Frontal cortex (tissue), 4 donors: ENCODE data around the gene CUTA. TPM values are rescaled to one million over a fixed set of nuclear protein-coding genes. Genes with fewer than 3 reads are reported as not detected.
A peak's percentile ranks its signal among the peaks of the same experiment; 100 is the strongest.

Experiments
- DNase-seq, 2 donors: peaks; one replicate each; pipeline ENCODE4 v3.0.0; 2012; ENCODE audit warnings: low spot score in 2 of 2
- FAIRE-seq: peaks from 2 replicates; lab custom pipeline; 2012; peaks lifted over from hg19 to GRCh38; lab: Jason Lieb, UNC
- total RNA-seq: library from RNA; depleted of rRNA; stranded (reverse); fragments of >200 nt; gene quantifications from one replicate; pipeline ENCODE4 v1.2.3, GENCODE V29; 2014
- donor health status: control.
- donor health status: control.
- donor health status: control.

Gene CUTA
- total RNA-seq, 1 donor from 2014 or later: 84.8 TPM

- no peak for FAIRE-seq
Observed at GRCh38 chr6:33425668-33426577, 8.0 kb upstream of the CUTA start.

GRCh38 chr6:33424855-33425667 is 7.2 kb upstream of the CUTA start:
- FAIRE-seq: no peak
- no peak for DNase-seq

More at GRCh38 chr6:33425668-33426577, 8.0 kb upstream of the CUTA start:
- DNase-seq: peak; percentile 85 to 92

GRCh38 chr6:33423777-33424176 is 5.9 kb upstream of the CUTA start:
- DNase-seq (no peak), FAIRE-seq (no peak)

- no peak for FAIRE-seq
- no peak for DNase-seq
Observed at GRCh38 chr6:33421344-33421643, 3.4 kb upstream of the CUTA start.

GRCh38 chr6:33420491-33421343 is 2.8 kb upstream of the CUTA start:
- DNase-seq (no peak), FAIRE-seq (no peak)

- DNase-seq: no peak
- FAIRE-seq: no peak
Observed at GRCh38 chr6:33419580-33420490, 1.9 kb upstream of the CUTA start, which contains the start of gene SYNGAP1. SYNGAP1 (plus strand) TSS chr6:33420065; CDS start chr6:33420265, 200 bp downstream.

GRCh38 chr6:33418690-33419291 is 884 bp upstream of the CUTA start:
- FAIRE-seq: no peak
- no peak for DNase-seq

- FAIRE-seq (no peak), DNase-seq (no peak)
Observed at GRCh38 chr6:33417128-33417902, 592 bp downstream of the CUTA start.

GRCh38 chr6:33416386-33417127 is 1.4 kb downstream of the CUTA start:
- FAIRE-seq: no peak
- DNase-seq: no peak

GRCh38 chr6:33415831-33416230 is 2.1 kb downstream of the CUTA start:
- DNase-seq (no peak), FAIRE-seq (no peak)

- no peak for DNase-seq
- no peak for FAIRE-seq
Observed at GRCh38 chr6:33414592-33415271, 3.2 kb downstream of the CUTA start.

GRCh38 chr6:33413241-33414120 is 4.4 kb downstream of the CUTA start:
- FAIRE-seq (no peak), DNase-seq (no peak)

GRCh38 chr6:33412140-33413009 is 5.5 kb downstream of the CUTA start:
- FAIRE-seq (no peak), DNase-seq (no peak)

GRCh38 chr6:33411632-33412005 is 6.3 kb downstream of the CUTA start:
- FAIRE-seq (no peak), DNase-seq (no peak)
